HCT116 (cell line): Measurements from ENCODE around the gene IL36A. TPM values are rescaled to one million over a fixed set of nuclear protein-coding genes. Genes with fewer than 3 reads are reported as not detected.

ENCODE experiments used
- ATAC-seq: fragments of 200-7000 bp; cut with Tn5 transposase; 2 replicates; pipeline ENCODE4 v1.9.1; 2020; ENCODE audit warnings: mild to moderate bottlenecking, moderate library complexity
- BruUV-seq: library from RNA; stranded (reverse); fragments of 400-500 nt; replicated peaks from 2 replicates; lab custom pipeline; 2021; lab: Mats Ljungman, UMichigan
- CTCF ChIA-PET: fragments of 300-600 bp; sonication (Branson Sonifier 250); formaldehyde crosslinking; loops from one replicate; lab custom pipeline; 2021; ENCODE audit warnings: antibody characterized with exemption; lab: Charles Lee
- POLR2A ChIA-PET: fragments of 300-600, 350-600 bp; sonication (Branson Sonifier 250); formaldehyde crosslinking; loops from one replicate; lab custom pipeline; 2021; ENCODE audit warnings: antibody characterized with exemption; lab: Charles Lee
- RAD21 ChIA-PET, 2 experiments: fragments of 300-600 bp; sonication (Branson Sonifier 250); formaldehyde crosslinking; loops; one replicate each; lab custom pipeline; 2023; ENCODE audit warnings: low total read pairs in 2 of 2; ENCODE audit not compliant: uncharacterized antibody in 2 of 2, unreplicated experiment in 2 of 2, low non-redundant PET in 1 of 2; lab: Charles Lee
- DNase-seq: peaks from one replicate; pipeline ENCODE4 v3.0.0-alpha.2; 2010; ENCODE audit warnings: low read depth, low spot score
- H2AFZ ChIP-seq: fragments of 200-600 bp; shearing (Covaris generic), sonication (generic); 2 replicates; pipeline ENCODE4 v1.6.1; 2017; ENCODE audit warnings: low read depth, mixed run types, mixed read lengths, antibody characterized with exemption, low read length; ENCODE audit not compliant: poor library complexity, severe bottlenecking
- H3K27ac ChIP-seq: 2 replicates; pipeline ENCODE4 v1.5.1; 2012; ENCODE audit warnings: low read depth, low read length
- H3K27me3 ChIP-seq: fragments of 200-600 bp; sonication (generic); 2 replicates; pipeline ENCODE4 v1.6.1; 2016; ENCODE audit warnings: mixed run types, low read length, mixed read lengths; ENCODE audit not compliant: insufficient read depth
- H3K36me3 ChIP-seq, 2 experiments: fragments of 200-500 bp in 1 of 2; fragments of 200-600 bp in 1 of 2; sonication (Bioruptor generic) in 1 of 2; sonication (generic) in 1 of 2; 2 replicates each; pipeline versions ENCODE4 v1.5.1 to v1.6.1; 2014 to 2016; ENCODE audit warnings: low read length in 2 of 2, inconsistent platforms in 1 of 2, mixed read lengths in 1 of 2, mixed run types in 1 of 2; ENCODE audit not compliant: insufficient read depth in 2 of 2, control insufficient read depth in 1 of 2
- H3K4me1 ChIP-seq, 2 experiments: fragments of 200-600 bp in 1 of 2; sonication (generic) in 1 of 2; 2 replicates each; pipeline versions ENCODE4 v1.5.1 to v1.6.1; 2012 to 2017; ENCODE audit warnings: low read length in 2 of 2, inconsistent platforms in 1 of 2, mild to moderate bottlenecking in 1 of 2, mixed read lengths in 1 of 2, mixed run types in 1 of 2, moderate library complexity in 1 of 2; ENCODE audit not compliant: insufficient read depth in 2 of 2, control insufficient read depth in 1 of 2
- H3K4me2 ChIP-seq: fragments of 200-600 bp; sonication (generic); 2 replicates; pipeline ENCODE4 v1.6.1; 2017; ENCODE audit warnings: mixed run types, low read length, mixed read lengths
- H3K4me3 ChIP-seq, 2 experiments: fragments of 200-600 bp in 1 of 2; sonication (generic) in 1 of 2; replicated peaks in 1 of 2; 2 replicates each; pipeline ENCODE4 v1.5.1; 2011 to 2016; ENCODE audit warnings: low read length in 2 of 2, control low read depth in 1 of 2, low read depth in 1 of 2, mild to moderate bottlenecking in 1 of 2, mixed read lengths in 1 of 2, mixed run types in 1 of 2
- H3K79me2 ChIP-seq: fragments of 200-600 bp; sonication (generic); 2 replicates; pipeline ENCODE4 v1.6.1; 2017; ENCODE audit warnings: mild to moderate bottlenecking, mixed run types, low read length, moderate library complexity, mixed read lengths; ENCODE audit not compliant: insufficient read depth
- H3K9ac ChIP-seq: fragments of 200-600 bp; sonication (generic); 2 replicates; pipeline ENCODE4 v1.6.1; 2016; ENCODE audit warnings: low read length, mixed read lengths
- H3K9me2 ChIP-seq: fragments of 200-600 bp; sonication (generic), shearing (Covaris generic); 2 replicates; pipeline ENCODE4 v1.6.1; 2017; ENCODE audit warnings: mixed run types, mild to moderate bottlenecking, moderate library complexity; ENCODE audit not compliant: insufficient read depth
- H3K9me3 ChIP-seq, 2 experiments: fragments of 200-500 bp in 1 of 2; fragments of 200-600 bp in 1 of 2; sonication (Bioruptor generic) in 1 of 2; sonication (generic) in 1 of 2; 2 replicates each; pipeline ENCODE4 v1.6.1; 2014 to 2017; ENCODE audit warnings: low read length in 2 of 2, mixed read lengths in 2 of 2, inconsistent platforms in 1 of 2, low read depth in 1 of 2, mild to moderate bottlenecking in 1 of 2, mixed run types in 1 of 2, moderate library complexity in 1 of 2; ENCODE audit not compliant: control insufficient read depth in 1 of 2, insufficient read depth in 1 of 2
- H4K20me1 ChIP-seq: fragments of 200-600 bp; sonication (generic), shearing (Covaris generic); 2 replicates; pipeline ENCODE4 v1.6.1; 2017; ENCODE audit warnings: mixed run types, mild to moderate bottlenecking, moderate library complexity; ENCODE audit not compliant: insufficient read depth
- CBX3 ChIP-seq: IDR thresholded peaks from 2 replicates; pipeline ENCODE4 v1.6.1; 2012; ENCODE audit warnings: low read depth
- CEBPB ChIP-seq: IDR thresholded peaks from 2 replicates; pipeline ENCODE4 v1.6.1; 2012; ENCODE audit warnings: low read depth
- CTCF ChIP-seq, 3 experiments: fragments of 200-600 bp in 1 of 3; sonication (generic) in 1 of 3; IDR thresholded peaks in 2 of 3; conservative IDR thresholded peaks in 1 of 3; 2 replicates each; pipeline ENCODE4 v1.5.1; 2012 to 2017; ENCODE audit warnings: low read depth in 2 of 3, low read length in 2 of 3, antibody characterized with exemption in 1 of 3, borderline replicate concordance in 1 of 3, control low read depth in 1 of 3, mild to moderate bottlenecking in 1 of 3, mixed read lengths in 1 of 3, mixed run types in 1 of 3, moderate library complexity in 1 of 3; ENCODE audit not compliant: insufficient read depth in 1 of 3
- ELF1 ChIP-seq: IDR thresholded peaks from 2 replicates; pipeline ENCODE4 v1.6.1; 2012; ENCODE audit warnings: low read depth, borderline replicate concordance
- EZH2 ChIP-seq: fragments of 200-600 bp; sonication (generic); IDR thresholded peaks from 2 replicates; pipeline ENCODE4 v1.6.1; 2017; ENCODE audit warnings: antibody characterized with exemption, mixed run types
- FOSL1 ChIP-seq: IDR thresholded peaks from 2 replicates; pipeline ENCODE4 v1.6.1; 2012; ENCODE audit warnings: low read depth
- JUND ChIP-seq: IDR thresholded peaks from 2 replicates; pipeline ENCODE4 v1.6.1; 2012
- POLR2A ChIP-seq: IDR thresholded peaks from 2 replicates; pipeline ENCODE4 v1.7.0; 2011; ENCODE audit warnings: borderline replicate concordance; ENCODE audit not compliant: insufficient read depth, insufficient read length; ENCODE audit errors: extremely low read depth
- POLR2AphosphoS5 ChIP-seq: IDR thresholded peaks from 2 replicates; pipeline ENCODE4 v1.6.1; 2011; ENCODE audit warnings: mild to moderate bottlenecking, low read depth, low read length, moderate library complexity
- RAD21 ChIP-seq: IDR thresholded peaks from 2 replicates; pipeline ENCODE4 v1.6.1; 2012; ENCODE audit warnings: low read depth, mild to moderate bottlenecking
- SIN3A ChIP-seq: IDR thresholded peaks from 2 replicates; pipeline ENCODE4 v1.6.1; 2012; ENCODE audit warnings: low read depth
- YY1 ChIP-seq: IDR thresholded peaks from 2 replicates; pipeline ENCODE4 v1.6.1; 2011; ENCODE audit warnings: low read length, low read depth, moderate library complexity, mild to moderate bottlenecking; ENCODE audit not compliant: insufficient replicate concordance; ENCODE audit errors: extremely low read depth
- ZFX ChIP-seq: fragments of 450-650 bp; IDR thresholded peaks from 2 replicates; pipeline ENCODE4 v1.6.1; 2017
- ZNF274 ChIP-seq: fragments of 200-500 bp; sonication (Bioruptor generic); IDR thresholded peaks from 2 replicates; pipeline ENCODE4 v1.6.1; 2014; ENCODE audit warnings: mild to moderate bottlenecking, low read depth, low read length, inconsistent platforms
- intact Hi-C: fragments of 100-400 bp; cut with micrococcal nuclease; formaldehyde crosslinking; loops from 2 replicates; pipeline ENCODE4 v1.10.0; 2022
- total RNA-seq: library from RNA; stranded (reverse); gene quantifications from one replicate; pipeline ENCODE4 v1.2.1, GENCODE V29; 2021; ENCODE audit not compliant: unreplicated experiment
- TF ChIP-seq, protein P1 (sequence below): IDR thresholded peaks from 2 replicates; pipeline ENCODE4 v1.6.1; 2012; ENCODE audit warnings: low read depth
- TF ChIP-seq, protein P2 (sequence below): IDR thresholded peaks from 2 replicates; pipeline ENCODE4 v1.6.1; 2012

IL36A gene
- total RNA-seq, 1 experiment from 2014 or later = not detected

DNA sequence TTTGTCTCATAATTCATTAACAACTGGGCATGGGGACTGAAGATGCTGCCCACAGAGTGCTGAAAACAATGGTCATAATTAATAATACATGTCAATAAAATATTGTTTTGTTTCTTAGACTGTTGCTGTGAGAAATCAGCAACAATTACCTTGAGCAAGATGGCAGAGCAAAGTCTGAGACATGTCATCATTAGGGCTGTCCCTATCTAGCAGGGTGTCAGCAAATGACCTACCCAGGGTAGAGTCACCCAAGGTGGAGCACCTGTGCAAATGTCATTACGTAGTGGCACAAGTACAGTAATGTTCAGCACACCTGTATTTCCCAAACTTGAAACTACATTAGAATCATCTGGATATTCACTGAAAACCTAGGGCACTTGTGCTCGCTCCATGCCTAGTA, 10.6 kb upstream of the IL36A start:
- TF ChIP-seq, protein P1, sequence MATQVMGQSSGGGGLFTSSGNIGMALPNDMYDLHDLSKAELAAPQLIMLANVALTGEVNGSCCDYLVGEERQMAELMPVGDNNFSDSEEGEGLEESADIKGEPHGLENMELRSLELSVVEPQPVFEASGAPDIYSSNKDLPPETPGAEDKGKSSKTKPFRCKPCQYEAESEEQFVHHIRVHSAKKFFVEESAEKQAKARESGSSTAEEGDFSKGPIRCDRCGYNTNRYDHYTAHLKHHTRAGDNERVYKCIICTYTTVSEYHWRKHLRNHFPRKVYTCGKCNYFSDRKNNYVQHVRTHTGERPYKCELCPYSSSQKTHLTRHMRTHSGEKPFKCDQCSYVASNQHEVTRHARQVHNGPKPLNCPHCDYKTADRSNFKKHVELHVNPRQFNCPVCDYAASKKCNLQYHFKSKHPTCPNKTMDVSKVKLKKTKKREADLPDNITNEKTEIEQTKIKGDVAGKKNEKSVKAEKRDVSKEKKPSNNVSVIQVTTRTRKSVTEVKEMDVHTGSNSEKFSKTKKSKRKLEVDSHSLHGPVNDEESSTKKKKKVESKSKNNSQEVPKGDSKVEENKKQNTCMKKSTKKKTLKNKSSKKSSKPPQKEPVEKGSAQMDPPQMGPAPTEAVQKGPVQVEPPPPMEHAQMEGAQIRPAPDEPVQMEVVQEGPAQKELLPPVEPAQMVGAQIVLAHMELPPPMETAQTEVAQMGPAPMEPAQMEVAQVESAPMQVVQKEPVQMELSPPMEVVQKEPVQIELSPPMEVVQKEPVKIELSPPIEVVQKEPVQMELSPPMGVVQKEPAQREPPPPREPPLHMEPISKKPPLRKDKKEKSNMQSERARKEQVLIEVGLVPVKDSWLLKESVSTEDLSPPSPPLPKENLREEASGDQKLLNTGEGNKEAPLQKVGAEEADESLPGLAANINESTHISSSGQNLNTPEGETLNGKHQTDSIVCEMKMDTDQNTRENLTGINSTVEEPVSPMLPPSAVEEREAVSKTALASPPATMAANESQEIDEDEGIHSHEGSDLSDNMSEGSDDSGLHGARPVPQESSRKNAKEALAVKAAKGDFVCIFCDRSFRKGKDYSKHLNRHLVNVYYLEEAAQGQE = no peak
- no peak for TF ChIP-seq CTCF (IDR thresholded peaks at IDR 0.05 in 2 of 3, conservative IDR thresholded peaks at IDR 0.05 in 1 of 3; ENCODE audit: borderline replicate concordance in 1 of 3, insufficient read depth in 1 of 3, low read depth in 2 of 3, low read length in 2 of 3)
- no peak for TF ChIP-seq EZH2
- TF ChIP-seq JUND = no peak
- no peak for TF ChIP-seq RAD21
- TF ChIP-seq CBX3 = no peak
- no peak for TF ChIP-seq CEBPB
- TF ChIP-seq, protein P2, sequence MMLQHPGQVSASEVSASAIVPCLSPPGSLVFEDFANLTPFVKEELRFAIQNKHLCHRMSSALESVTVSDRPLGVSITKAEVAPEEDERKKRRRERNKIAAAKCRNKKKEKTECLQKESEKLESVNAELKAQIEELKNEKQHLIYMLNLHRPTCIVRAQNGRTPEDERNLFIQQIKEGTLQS = no peak
- no peak for TF ChIP-seq SIN3A
- TF ChIP-seq ZFX = no peak
- no peak for TF ChIP-seq YY1
- TF ChIP-seq POLR2AphosphoS5 = no peak
- TF ChIP-seq ELF1 = no peak
- no peak for TF ChIP-seq POLR2A
- no peak for TF ChIP-seq ZNF274
- no peak for TF ChIP-seq FOSL1
- no peak for DNase-seq
- RAD21 ChIA-PET = no interaction called here
- no peaks in the 10 kb centered on the region for H3K36me3 ChIP-seq
- POLR2A ChIA-PET = no interaction called here
- H3K4me2 ChIP-seq = no peak overlapping the region
- no peak overlapping the region for H2AFZ ChIP-seq
- H3K9ac ChIP-seq = no peak overlapping the region
- no peaks in the 10 kb centered on the region for H3K4me1 ChIP-seq
- H3K9me2 ChIP-seq = no peaks in the 10 kb centered on the region; the same call in 1 of the 2 replicates
- intact Hi-C loops = no loop called here
- H3K9me3 ChIP-seq = peaks cover 0 to 7% of the 10 kb centered on the region in 2 experiments; a peak in 2 of 4 replicates
- no peak overlapping the region for H3K27ac ChIP-seq
- BruUV-seq = no TSS peak
- H3K27me3 ChIP-seq = no peaks in the 10 kb centered on the region
- CTCF ChIA-PET = no interaction called here
- no peaks in the 10 kb centered on the region for H3K79me2 ChIP-seq
- H4K20me1 ChIP-seq = no peaks in the 10 kb centered on the region
- H3K4me3 ChIP-seq = no peak overlapping the region
- no peak for ATAC-seq
